ENCODE measurements around the gene EMX1.

The EMX1 gene

DNA sequence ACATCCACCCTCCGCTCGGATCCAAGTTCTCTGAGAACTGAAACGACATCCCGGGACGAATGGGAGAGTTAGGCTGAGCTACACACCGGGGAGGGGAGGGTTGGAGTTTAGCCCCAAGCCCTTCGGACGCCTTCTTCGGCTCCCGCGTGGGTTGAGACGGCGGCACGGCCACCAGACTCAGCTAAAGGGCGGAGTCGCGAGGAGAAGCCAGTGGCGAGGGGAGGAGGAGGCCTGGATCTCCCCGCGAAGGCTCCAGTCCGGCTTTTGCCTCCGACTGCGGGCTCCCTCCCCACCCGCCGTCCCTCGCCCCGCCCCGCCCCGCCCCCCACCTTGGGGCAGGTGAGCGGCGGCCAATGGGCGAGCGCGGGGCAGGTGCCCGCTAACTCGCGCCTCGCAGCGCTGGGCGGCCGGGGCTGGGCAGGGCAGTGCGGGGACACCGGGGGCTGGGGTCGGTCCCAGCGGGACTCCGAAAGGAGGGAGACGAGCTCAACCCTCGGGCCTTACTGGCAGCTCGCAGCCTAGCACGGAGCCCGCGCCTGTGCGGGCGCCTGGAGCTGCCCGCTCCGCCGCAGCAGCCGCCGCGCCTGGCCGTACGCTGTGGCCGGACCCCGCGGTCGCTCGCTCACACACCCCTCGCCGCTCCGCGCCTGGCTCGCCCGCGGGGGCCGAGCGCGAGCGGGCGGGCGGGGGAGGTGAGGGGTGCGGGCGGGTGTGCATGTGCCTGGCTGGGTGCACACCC lies at the start of gene EMX1:
TSS of gene EMX1 (plus strand) at position 382 of the 739 bp plus-strand sequence. CDS start at position 716, 334 bp downstream.
- in situ Hi-C loops (cut with MboI; ENCODE audit: low sequenced_read_pairs): no loop called here

DNA sequence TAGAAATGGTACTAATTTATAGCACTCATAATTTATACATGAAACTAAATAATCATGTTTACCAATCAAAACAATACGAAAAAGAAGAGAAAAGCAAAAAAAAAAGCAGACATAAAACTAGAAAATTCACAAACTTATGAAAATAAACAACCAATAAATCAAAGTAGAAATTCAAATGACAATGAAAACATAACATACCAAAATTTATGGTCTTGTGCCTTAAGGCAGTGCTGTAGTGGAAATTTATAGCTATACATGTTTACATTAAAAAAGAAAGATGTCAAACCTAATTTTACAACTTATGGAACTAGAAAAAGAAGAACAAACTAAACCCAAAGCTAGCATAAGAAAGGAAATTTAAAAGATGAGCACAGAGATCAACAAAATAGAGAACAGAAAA lies 46.3 kb upstream of the EMX1 start:
- in situ Hi-C loops (cut with MboI; ENCODE audit: low sequenced_read_pairs): loop anchor here (25.0 kb wide), 1 partner anchor 109 kb away; no protein-coding TSS in a partner anchor

DNA sequence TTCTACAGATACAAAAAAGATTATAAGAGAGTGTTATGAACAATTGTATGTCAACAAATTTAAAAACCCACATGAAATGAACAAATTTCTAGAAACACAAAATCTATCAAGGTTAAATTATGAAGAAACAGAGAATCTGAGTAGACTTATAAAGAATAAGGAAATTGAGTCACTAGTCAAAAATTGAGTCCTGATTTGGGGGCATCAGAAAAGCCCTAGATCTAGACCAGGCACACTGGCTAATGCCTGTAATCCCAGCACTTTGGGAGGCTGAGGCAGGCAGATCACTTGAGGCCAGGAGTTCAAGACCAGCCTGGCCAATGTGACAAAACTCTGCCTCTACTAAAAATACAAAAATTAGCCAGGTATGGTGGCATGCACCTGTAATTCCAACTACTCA lies 45.4 kb upstream of the EMX1 start:
- in situ Hi-C loops (cut with MboI; ENCODE audit: low sequenced_read_pairs): loop anchor here (25.0 kb wide), 1 partner anchor 110 kb away; no protein-coding TSS in a partner anchor

DNA sequence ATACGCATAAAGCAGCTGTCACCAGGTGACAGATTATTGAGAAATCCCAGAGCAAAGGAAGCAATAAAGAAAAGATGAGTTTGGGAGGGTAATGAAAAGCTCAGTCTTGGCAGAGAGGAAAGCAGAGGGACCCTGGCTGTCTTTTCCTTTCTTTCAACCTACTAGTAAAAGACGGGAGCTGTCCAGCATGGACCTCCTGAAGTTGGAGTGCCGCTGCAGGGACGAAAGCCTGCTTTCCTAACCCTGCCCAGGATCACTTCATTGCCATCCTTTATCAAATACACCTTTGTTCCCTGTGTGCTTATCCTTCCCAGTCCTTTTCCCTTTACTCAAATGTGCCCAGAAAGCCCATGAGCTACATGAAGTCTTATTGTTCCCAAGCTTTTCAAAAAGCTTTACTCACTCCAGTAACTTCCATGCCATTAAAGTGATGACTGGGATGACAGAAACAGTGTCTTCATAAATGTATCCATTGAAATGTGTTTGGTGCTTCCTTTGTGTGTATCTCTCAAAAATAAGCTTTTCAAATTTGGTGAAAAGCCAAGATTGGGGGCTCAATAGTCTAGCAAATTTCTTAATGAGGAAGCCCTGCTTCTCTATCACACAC lies 33.9 kb upstream of the EMX1 start:
- in situ Hi-C loops (cut with MboI; ENCODE audit: low sequenced_read_pairs): no loop called here

DNA sequence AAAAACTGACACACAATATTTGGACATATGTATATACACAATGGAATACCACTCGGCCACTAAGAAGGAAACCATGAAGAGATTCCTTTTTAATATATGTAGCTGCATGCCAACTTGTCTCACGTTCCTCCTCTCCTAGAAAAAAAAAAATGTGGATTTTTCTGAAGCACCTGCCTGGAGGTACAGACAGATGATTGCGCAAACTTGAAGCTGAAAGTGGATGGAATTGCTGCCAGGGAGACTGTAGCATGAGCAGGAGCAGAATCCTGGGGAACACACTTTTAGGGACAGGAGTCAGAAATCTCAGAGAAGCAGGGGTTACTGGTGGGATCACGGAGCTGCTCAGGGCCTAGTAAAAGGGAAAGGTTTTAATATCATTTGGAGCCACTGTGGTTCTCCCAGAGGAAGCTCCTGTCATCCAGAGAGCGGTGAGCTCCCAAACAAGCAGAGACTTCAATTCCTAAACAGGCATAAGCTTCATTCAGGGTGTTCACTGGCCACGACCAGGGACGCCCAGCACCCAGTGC lies 30.8 kb upstream of the EMX1 start:
- in situ Hi-C loops (cut with MboI; ENCODE audit: low sequenced_read_pairs): no loop called here

DNA sequence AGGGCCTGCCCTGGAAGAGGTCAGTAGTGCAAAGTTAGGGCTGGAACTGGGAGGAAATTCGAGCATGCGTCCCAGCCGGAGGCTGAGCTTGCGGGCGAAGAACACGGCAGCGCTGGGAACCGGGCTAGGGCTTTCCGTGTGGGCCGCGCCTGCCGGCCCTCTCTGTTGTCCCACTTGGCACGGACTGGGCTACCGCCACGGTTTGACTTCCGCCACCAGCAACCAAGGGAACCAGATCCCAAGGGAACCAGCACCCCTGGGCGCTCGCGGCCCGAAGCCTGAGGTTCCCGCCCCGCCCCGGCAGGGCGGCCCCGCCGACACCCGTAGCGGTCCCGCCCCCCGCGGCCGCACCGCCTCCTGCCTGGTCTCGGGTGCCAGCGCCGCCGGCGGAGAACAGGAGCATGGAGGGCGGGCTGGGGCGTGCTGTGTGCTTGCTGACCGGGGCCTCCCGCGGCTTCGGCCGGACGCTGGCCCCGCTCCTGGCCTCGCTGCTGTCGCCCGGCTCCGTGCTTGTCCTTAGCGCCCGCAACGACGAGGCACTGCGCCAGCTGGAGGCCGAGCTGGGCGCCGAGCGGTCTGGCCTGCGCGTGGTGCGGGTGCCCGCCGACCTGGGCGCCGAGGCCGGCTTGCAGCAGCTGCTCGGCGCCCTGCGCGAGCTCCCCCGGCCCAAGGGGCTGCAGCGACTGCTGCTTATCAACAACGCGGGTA lies 30.1 kb upstream of the EMX1 start, which contains the start of gene SPR:
TSS of gene SPR (plus strand) at position 377 of the 708 bp plus-strand sequence. CDS start at position 402, 25 bp downstream.
- in situ Hi-C loops (cut with MboI; ENCODE audit: low sequenced_read_pairs): no loop called here

DNA sequence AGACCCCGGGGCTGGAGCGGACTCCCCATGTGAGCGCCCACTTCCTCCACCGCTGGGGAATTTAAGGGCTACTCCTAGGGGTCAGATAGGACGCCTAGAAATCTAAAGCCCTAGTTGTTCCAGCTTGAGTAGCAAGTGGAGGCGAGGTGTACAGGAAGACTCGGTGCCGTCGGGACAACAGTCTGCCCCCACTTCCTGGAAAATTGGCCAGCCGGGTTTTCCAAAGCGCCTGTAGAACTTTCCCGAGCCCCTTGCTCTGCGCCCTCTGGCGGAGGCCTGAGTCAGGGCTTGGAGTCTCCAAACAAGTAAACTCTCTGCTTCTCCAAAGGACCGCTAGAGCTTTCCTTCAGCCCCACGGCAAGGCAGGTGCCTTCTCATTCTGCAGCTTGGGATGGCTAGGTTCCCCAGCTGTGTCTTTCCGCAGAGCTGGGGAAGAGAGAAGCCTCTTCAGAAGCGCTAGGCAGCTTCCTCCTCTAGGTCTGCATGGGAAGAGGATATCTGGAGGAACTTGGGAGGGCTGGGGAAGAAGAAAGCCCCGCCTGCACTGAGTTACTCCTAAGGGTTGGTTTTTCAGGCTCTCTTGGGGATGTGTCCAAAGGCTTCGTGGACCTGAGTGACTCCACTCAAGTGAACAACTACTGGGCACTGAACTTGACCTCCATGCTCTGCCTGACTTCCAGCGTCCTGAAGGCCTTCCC lies 29.4 kb upstream of the EMX1 start:
- in situ Hi-C loops (cut with MboI; ENCODE audit: low sequenced_read_pairs): no loop called here

DNA sequence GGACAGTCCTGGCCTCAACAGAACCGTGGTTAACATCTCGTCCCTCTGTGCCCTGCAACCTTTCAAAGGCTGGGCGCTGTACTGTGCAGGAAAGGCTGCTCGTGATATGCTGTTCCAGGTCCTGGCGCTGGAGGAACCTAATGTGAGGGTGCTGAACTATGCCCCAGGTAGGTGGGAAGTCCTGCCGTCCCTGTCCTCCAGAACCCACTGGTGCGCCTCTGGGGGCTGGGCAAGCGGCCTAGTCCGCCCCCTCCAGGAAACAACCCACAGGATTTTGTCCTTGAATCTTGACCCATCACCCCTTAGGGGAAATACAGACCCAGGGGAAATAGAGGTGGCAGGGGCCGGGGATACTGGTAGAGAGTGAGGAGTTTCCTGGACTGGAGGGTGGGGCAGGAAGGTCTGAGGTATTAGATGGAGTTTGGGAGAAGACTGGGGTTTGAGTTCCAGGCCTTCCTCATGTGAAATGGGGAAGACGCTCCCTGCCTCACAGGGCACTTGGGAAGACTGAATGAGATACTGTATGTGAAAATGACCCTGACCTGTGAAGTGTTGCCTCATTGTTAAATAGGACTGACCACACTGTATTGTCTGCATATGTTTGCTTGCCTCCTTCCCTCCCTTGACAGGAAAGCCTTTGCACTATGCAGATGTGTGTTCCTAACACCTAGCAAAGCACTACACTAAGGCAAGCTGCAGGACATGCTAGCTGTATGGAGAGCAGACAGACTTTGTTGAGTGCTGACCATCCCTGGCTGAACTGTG lies 28.7 kb upstream of the EMX1 start:
- in situ Hi-C loops (cut with MboI; ENCODE audit: low sequenced_read_pairs): no loop called here

DNA sequence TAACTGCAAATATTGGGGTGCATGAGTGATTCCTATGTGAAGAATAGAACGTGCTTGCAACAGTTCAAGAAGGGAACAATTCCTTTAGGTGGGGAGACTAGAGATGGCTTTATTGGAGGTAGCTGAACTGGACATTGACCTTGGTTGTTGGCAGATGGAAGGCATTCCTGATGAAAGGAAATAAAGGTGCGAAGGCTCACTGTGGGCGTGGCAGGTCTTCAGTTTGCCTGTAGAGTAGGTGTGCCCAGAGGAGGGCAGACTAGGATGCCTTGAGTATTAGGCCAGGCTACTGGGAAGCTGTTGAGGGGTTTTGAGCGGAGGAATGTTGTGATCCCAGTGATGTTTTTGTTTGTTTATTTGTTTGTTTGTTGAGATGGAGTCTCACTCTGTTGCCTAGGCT lies 27.3 kb upstream of the EMX1 start:
- in situ Hi-C loops (cut with MboI; ENCODE audit: low sequenced_read_pairs): no loop called here

DNA sequence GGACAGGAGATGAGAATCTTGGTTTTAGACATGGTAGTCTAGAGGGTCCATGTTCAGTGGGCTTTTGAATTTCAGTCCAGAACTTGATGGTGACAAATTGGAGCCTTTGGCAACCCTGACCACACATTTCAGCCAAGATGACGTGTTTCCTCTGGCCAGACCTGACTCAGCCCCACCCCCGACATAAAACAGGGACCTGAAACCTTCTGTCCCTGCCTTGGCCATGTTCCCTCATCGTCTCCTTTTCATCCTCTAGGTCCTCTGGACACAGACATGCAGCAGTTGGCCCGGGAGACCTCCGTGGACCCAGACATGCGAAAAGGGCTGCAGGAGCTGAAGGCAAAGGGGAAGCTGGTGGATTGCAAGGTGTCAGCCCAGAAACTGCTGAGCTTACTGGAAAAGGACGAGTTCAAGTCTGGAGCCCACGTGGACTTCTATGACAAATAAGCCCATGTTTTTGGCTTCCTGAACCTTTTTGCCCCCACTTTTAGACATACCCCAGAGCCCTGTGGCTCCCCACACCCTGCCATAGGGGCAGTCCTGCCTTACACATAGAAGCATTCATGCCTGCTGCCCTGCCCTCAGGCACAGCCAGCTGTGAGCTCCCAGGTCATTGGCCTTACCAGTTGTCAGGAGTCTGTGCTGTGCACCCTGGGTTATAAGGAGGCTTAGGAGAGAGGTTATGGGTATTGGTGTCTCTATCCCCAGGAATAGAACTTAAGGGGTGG lies 26.1 kb upstream of the EMX1 start:
- in situ Hi-C loops (cut with MboI; ENCODE audit: low sequenced_read_pairs): no loop called here

DNA sequence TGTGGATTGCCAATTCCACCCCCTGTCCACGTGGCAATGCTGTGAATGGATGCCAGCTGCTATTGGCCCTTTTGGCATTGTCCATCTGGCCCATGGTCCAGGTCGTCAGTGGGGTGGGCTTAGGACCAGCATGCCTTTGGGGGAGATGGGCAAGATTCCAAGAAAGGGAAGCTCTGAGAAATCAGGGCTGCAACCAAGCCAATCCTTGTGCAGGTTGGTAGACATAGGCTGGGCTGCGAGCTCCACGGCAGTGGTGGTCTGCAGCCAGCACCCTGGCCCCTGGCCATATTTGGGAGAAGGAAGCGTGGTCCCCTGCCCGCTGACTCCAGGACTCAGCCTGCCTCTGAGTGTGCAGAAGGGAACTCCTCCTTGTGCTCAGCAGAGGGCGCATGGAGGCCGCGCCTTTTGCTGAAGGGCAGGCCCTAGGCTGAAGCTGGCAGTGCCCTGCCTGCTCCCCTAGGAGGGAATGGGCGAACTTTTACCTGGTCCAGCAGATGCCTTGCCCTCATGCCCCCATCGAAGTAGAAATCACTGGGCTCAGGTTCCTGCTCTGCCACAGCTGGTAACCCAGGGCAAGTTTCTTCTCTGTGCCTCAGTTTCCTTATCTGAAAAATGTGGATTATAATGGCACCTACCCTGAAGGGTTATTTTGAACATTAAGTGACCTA lies 24.7 kb upstream of the EMX1 start:
- in situ Hi-C loops (cut with MboI; ENCODE audit: low sequenced_read_pairs): no loop called here

DNA sequence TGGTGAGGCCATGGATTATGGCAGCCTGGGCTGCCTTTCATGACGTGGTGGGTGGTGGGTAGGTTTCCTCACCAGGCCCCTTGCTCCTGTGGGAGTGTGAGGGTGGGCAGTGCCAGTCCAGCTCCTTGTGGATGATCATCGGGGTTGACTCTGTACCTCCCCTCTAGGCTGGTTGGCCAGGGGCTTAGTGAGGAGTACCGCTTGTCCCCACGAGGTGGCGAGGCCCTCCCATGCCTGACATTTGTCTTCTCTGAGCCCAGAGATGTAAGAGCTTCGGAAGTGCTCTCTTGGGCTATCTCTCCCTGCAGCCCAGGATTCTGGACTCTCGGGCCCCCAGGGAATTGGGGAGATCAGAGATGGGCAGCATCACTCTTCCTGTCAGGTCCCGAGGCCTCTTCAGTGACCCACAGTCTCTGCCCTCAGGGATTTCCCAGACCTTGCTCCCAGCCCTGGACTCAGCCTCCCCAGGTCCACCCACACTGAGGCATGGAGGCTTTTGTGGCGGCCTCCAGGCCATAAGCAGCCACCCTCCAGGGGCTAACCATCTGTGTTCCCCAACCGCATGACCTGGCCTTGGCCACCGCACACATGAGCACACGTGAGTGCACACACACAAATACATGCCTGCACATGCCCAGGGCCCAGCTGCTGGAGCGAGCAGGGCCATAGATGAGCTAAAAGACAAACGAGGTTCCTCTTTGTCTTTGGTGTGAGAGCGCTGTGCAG lies 23.6 kb upstream of the EMX1 start:
- in situ Hi-C loops (cut with MboI; ENCODE audit: low sequenced_read_pairs): no loop called here

DNA sequence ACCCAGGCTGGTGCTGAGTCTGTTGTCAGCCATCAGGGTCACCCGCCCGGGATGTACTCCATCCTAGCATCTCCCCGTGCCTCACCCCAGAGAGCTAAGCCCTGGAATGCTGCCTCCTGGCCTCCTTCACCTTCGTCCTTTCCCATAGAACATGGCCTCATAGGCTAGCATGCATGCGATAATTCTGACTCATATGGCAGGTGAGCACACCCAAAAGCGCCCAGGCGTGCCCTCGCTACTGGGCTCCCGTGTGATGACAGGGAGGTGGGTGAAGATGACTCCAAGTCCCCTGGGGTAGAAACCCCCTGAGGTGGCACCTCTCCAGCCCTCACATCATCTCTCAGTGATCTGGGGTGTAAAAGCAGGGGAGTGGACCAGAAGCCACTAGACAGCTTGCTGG lies 22.8 kb upstream of the EMX1 start:
- in situ Hi-C loops (cut with MboI; ENCODE audit: low sequenced_read_pairs): no loop called here

DNA sequence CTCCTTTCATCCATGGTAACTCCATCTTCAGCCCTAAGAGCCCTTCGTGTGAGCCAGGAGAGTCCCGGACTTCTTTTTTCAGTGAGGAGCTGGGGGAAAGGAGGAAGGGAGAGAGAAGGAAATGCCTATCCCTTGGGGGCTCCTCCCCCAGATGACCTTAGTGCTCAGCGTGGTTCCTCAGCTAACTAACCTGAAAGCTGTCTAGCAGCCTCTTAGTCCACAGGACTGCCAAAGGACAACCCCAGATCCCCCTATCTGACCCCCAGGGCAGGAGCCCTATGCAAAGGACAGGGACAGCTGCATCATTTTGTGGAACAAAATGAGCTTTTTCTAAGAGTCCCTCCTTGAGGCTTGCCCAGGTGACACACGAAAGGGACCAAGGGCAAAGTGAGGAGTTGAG lies 22.2 kb upstream of the EMX1 start:
- in situ Hi-C loops (cut with MboI; ENCODE audit: low sequenced_read_pairs): no loop called here

DNA sequence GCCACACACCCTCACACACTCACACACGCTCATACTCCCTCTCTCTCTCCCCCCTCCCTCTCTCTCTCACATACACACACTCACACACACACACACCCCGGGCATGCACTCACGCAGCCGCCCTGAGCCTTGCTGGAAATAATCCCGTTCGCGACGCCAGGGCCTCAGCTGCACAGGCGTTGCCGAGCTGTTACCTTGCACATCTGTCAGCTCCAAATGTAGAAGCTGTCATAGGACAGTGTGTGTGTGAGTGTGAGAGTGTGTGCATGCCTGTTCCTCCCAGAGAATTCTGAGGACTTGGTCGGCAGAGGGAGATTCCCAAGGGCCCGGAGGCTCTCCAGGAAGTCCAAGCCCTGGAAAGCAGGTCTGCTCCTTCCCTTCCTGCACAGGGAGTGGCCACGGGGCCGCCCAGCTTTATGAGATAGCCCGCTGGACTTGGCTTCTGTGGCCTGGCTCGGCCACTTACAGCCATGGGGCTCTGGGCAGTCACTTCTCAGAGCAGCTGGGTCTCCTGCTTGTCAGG lies 21.5 kb upstream of the EMX1 start:
- in situ Hi-C loops (cut with MboI; ENCODE audit: low sequenced_read_pairs): no loop called here

DNA sequence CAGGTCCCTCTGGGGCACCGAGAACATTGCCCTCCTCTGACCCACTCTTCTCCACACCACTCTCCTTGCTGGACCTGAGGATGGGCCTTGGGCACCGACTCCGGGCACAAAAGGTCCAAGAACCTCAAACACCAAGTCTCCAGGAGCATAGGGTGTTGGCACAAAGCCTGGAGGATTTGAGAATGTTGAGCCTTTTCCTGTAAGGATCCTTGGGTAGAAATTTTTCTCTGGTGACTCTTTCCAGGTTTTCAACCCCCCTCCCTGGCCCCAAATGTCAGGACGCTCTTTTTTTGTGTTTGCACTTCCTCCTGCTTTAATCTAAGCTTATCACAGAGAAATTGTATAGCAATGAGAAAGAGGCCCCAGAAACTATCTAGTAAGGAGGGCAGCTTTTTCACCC lies 20.9 kb upstream of the EMX1 start:
- in situ Hi-C loops (cut with MboI; ENCODE audit: low sequenced_read_pairs): no loop called here

DNA sequence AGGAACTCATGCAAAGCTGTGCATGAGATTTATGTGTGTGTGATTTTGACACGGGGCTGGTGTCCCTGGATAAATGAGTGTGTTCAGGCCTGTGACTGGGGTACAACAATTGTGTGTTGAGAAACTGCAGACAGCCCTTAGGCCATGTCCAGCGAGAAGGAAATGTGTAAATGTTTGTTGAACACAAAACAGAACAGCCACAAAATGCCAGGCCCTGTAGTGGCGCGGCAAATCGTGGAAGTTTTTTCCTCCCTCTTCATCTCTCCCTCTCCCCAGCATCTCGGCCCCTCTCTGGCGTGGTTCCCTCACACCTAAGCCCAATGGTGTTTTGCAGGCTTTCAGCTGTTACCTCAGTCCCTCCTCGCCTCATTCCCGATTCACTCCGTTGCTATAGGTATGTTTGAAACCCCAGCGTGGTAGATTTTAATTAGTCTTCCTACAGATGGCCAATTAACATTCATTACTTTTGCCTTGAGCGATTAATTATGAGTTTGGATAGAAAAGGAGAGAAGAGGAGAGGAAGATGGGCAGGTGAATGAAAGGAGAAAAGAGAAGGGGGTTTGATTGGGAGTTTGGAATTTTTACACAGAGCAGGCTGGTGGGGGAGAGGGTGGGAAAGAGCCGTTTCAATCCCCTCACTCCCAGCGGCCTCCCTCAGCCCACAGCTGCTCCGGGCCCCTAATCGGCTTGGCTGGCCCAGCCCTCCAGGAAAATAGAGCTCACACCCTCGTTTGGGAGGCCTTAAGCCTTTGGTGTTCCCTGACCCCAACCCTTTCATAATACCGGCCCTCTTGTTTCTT lies 19.3 kb upstream of the EMX1 start:
- in situ Hi-C loops (cut with MboI; ENCODE audit: low sequenced_read_pairs): no loop called here

DNA sequence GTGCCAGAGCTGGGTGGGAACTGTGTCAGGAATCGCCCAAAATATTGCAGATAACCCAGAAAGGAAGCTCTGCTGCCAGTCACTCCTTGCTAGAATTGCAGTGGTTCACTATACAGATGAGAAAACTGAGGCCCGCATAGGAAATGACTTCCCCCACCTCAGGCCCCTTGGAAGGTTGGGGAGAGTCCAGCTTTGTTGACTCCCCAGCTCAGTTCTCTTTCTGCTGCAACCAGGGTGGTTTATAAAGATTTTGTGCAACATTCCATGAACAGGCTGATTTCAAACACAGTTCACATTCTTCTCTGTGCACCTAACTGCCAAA lies 18.8 kb upstream of the EMX1 start:
- in situ Hi-C loops (cut with MboI; ENCODE audit: low sequenced_read_pairs): no loop called here
